Measurements from ENCODE around the gene SOWAHA.

- no peak for TF ChIP-seq CTCF (conservative IDR thresholded peaks at IDR 0.05; ENCODE audit: low read depth, low read length)
- TF ChIP-seq EZH2 (IDR thresholded peaks at IDR 0.05; ENCODE audit: low read length, unreplicated experiment), result no peak
- no peak for TF ChIP-seq EZH2phosphoT487 (IDR thresholded peaks at IDR 0.05; ENCODE audit: borderline replicate concordance, low read length)
Measured at GRCh38 chr5:132800545-132800944, 12.6 kb upstream of the SOWAHA start.

Measured in PC-3 (cell line).